ENCODE data around the gene IFITM5. TPM values are rescaled to one million over a fixed set of nuclear protein-coding genes. Genes with fewer than 3 reads are reported as not detected.

IFITM5 gene
- total and polyA plus RNA-seq, 9 of the 15 experiments (the other 6 are each of a cell fraction or from before 2014, with no cell fraction given): 0.19 TPM; not detected in 8

- TF ChIP-seq CHD7 (IDR thresholded peaks at IDR 0.05; ENCODE audit: low read depth, low read length) (no peak), RBM22 (IDR thresholded peaks at IDR 0.05; ENCODE audit: low read depth, low read length, poor library complexity, severe bottlenecking) (no peak), ZNF511 (CRISPR knock-in tag; IDR thresholded peaks at IDR 0.05) (peak; percentile 79), ZNF512 (tag; IDR thresholded peaks at IDR 0.05) (no peak), MTA3 (IDR thresholded peaks at IDR 0.05; ENCODE audit: borderline replicate concordance) (peak; percentile 24; the same call in 1 of the 2 replicates), SMARCB1 (IDR thresholded peaks at IDR 0.05; ENCODE audit: insufficient read length, low read depth) (no peak), ZNF518B (CRISPR knock-in tag; IDR thresholded peaks at IDR 0.05) (no peak), THAP7 (CRISPR knock-in tag; IDR thresholded peaks at IDR 0.05) (no peak)
Observed at GRCh38 chr11:287821-288477, 11.4 kb downstream of the IFITM5 start (continued).

Measured in K562 (cell line).